HG03159 (cell line): ENCODE results near the gene TAOK1.
A peak's percentile ranks its signal among the peaks of the same experiment; 100 is the strongest.

ENCODE experiments used
- ATAC-seq: cut with Tn5 transposase; IDR thresholded peaks from one replicate; pipeline ENCODE4 v1.9.1; 2021; ENCODE audit warnings: mild to moderate bottlenecking, moderate library complexity; ENCODE audit not compliant: unreplicated experiment

The TAOK1 gene

GRCh38 chr17:29581583-29582253 is 191.6 kb downstream of the TAOK1 start:
- ATAC-seq: no peak

- no peak for ATAC-seq
Observed at GRCh38 chr17:29582254-29582765, 192.1 kb downstream of the TAOK1 start.

- no peak for ATAC-seq
Observed at GRCh38 chr17:29582772-29583171, 192.6 kb downstream of the TAOK1 start.

GRCh38 chr17:29583324-29584248 is 193.4 kb downstream of the TAOK1 start:
- ATAC-seq: no peak

GRCh38 chr17:29584452-29585079 is 194.4 kb downstream of the TAOK1 start:
- ATAC-seq: no peak

- no peak for ATAC-seq
Observed at GRCh38 chr17:29585080-29585751, 195.1 kb downstream of the TAOK1 start.

GRCh38 chr17:29586676-29587469 is 196.7 kb downstream of the TAOK1 start:
- no peak for ATAC-seq

GRCh38 chr17:29587591-29587990 is 197.4 kb downstream of the TAOK1 start:
- ATAC-seq: no peak

GRCh38 chr17:29588017-29588561 is 197.9 kb downstream of the TAOK1 start:
- ATAC-seq: no peak

- peak; percentile 17 for ATAC-seq
Observed at GRCh38 chr17:29588562-29589411, 198.6 kb downstream of the TAOK1 start.

- ATAC-seq: peak; percentile 59
Observed at GRCh38 chr17:29589524-29590410, 199.6 kb downstream of the TAOK1 start, which contains the start of gene GIT1. Gene GIT1 (minus strand): TSS chr17:29589648. CDS start chr17:29589378, 270 bp downstream.

- no peak for ATAC-seq
Observed at GRCh38 chr17:29590411-29591145, 200.4 kb downstream of the TAOK1 start.

GRCh38 chr17:29591146-29591736 is 201.1 kb downstream of the TAOK1 start:
- no peak for ATAC-seq

- ATAC-seq: no peak
Observed at GRCh38 chr17:29591737-29592608, 201.8 kb downstream of the TAOK1 start.

- ATAC-seq: no peak
Observed at GRCh38 chr17:29592850-29593551, 202.8 kb downstream of the TAOK1 start, which contains the start of gene ANKRD13B. Gene ANKRD13B (plus strand): TSS chr17:29593132. CDS start chr17:29593622, 490 bp downstream.
